Measurements from ENCODE around the gene HOXA11.

HOXA11 gene

DNA sequence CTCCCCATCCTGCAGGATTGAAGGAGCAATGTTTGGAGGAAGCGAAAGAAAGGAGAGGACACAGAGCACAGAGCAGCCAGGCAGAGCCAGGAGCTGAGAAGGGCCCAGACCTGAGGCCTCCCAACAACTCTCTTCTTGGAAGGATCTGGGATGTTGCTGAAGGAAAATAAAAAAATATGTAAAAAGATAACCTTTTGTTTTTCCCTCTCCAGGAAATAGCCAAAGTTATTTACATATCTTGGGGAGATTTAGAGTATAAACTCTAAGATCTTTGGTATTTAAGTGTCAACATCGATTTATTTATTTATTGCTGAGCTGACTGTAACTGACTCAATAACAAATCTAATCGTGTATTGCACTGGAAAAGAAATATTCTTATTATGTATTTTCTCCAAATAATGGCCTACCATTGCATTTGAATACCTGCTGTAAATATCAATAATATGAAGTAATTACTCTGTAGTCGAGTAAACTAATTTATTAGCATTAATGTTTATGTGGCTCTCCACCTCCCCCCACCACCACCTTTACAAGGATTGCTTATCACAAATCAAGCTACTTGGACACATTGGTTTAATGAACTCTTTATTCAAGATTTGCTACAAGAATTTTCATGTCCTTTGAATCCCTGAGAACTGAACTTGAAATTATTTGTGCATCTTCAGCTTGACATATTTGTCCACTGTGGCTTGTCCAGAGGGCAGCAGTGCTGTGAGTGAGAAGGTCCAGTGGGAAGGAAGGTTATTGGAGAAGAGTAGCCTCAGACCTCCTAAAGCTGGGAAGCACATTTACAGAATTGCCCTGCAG lies 1.8 kb upstream of the HOXA11 start:
- TF ChIP-seq TAF1 (IDR thresholded peaks at IDR 0.05; ENCODE audit: borderline replicate concordance, insufficient read depth, low read length), result no peak
- TF ChIP-seq, protein P1, sequence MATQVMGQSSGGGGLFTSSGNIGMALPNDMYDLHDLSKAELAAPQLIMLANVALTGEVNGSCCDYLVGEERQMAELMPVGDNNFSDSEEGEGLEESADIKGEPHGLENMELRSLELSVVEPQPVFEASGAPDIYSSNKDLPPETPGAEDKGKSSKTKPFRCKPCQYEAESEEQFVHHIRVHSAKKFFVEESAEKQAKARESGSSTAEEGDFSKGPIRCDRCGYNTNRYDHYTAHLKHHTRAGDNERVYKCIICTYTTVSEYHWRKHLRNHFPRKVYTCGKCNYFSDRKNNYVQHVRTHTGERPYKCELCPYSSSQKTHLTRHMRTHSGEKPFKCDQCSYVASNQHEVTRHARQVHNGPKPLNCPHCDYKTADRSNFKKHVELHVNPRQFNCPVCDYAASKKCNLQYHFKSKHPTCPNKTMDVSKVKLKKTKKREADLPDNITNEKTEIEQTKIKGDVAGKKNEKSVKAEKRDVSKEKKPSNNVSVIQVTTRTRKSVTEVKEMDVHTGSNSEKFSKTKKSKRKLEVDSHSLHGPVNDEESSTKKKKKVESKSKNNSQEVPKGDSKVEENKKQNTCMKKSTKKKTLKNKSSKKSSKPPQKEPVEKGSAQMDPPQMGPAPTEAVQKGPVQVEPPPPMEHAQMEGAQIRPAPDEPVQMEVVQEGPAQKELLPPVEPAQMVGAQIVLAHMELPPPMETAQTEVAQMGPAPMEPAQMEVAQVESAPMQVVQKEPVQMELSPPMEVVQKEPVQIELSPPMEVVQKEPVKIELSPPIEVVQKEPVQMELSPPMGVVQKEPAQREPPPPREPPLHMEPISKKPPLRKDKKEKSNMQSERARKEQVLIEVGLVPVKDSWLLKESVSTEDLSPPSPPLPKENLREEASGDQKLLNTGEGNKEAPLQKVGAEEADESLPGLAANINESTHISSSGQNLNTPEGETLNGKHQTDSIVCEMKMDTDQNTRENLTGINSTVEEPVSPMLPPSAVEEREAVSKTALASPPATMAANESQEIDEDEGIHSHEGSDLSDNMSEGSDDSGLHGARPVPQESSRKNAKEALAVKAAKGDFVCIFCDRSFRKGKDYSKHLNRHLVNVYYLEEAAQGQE (IDR thresholded peaks at IDR 0.05; ENCODE audit: insufficient read depth in 1 of 2, low read depth in 2 of 2, low read length in 2 of 2), result no peak
- no peak for TF ChIP-seq FOXP2 (optimal IDR thresholded peaks at IDR 0.05; ENCODE audit: borderline replicate concordance, extremely low read depth, extremely low read length, insufficient read depth)
- no peak for TF ChIP-seq SIN3A (IDR thresholded peaks at IDR 0.05; ENCODE audit: borderline replicate concordance, insufficient read depth, low read length)
- TF ChIP-seq POLR2AphosphoS5 (IDR thresholded peaks at IDR 0.05; ENCODE audit: low read depth, low read length), result no peak

DNA sequence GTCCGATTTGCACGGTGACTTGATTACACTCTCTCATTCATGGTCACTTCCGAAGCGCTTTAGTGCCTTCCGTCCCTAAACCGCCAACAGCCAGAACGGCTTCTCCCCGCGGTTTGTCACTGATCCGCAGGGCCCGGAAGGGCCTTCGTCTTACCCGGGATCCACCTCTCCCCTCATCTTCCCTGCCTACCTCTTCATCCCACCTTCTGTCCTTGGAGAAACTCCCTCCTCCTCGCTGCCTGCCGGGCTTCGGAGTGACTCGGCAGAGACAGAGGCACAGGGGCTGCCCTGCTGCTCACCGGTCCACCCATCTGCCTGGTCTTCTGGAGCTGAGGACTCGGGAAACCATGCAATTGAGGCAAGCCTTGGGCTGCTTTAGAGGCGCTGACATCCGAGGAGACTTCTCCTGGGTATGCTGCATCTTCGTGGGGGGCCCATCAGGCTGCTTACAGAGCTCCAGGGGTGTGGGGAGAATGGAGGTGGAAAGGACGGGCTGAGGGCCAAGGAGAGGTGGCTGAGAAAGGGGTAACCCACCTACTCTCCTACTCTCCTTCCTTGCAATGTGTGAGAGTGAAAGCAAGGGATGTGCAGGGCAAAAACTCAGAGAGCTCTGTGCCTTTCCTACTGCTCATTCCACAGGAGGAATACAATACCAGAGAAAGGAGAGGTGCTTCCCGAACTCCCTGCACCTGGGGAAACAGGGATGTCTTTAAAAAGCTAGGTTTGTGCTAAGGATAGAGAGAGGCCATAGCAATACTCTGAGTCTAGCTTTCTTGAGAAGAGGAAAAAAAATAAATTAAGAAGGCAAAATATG lies 1.0 kb upstream of the HOXA11 start:
- TF ChIP-seq, protein P1 (IDR thresholded peaks at IDR 0.05; ENCODE audit: insufficient read depth in 1 of 2, low read depth in 2 of 2, low read length in 2 of 2), result no peak
- TF ChIP-seq POLR2AphosphoS5 (IDR thresholded peaks at IDR 0.05; ENCODE audit: low read depth, low read length), result no peak
- no peak for TF ChIP-seq SIN3A (IDR thresholded peaks at IDR 0.05; ENCODE audit: borderline replicate concordance, insufficient read depth, low read length)
- no peak for TF ChIP-seq TAF1 (IDR thresholded peaks at IDR 0.05; ENCODE audit: borderline replicate concordance, insufficient read depth, low read length)
- no peak for TF ChIP-seq FOXP2 (optimal IDR thresholded peaks at IDR 0.05; ENCODE audit: borderline replicate concordance, extremely low read depth, extremely low read length, insufficient read depth)

DNA sequence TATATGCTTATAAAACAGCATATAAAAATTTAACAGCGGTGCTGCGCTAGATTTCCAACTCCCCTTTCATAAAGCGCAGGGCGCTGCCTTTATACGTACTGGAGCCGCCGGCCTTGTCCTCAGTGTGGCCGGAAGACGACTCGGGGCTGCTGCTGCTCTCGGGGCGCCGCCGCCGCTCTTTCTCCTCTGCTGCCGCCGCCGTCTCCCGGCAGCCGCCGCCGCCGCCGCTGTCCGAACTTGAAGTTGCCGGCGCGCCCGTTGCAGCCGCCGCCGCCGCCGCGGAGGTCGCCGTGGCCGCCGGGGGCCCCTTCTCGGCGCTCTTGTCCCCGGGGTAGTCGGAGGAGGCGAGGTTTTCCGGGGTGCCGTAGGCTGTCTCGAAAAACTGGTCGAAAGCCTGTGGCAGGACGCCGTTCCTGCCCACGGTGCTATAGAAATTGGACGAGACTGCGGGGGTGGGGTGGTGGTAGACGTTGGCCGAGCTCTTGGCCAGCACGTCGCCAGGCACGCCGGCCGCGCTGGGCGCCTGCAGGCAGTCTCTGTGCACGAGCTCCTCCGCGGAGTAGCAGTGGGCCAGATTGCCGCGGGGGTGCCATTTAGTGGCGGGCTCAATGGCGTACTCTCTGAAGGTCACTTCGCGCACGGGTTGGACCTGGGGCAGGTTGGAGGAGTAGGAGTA lies 557 bp downstream of the HOXA11 start:
- TF ChIP-seq TAF1 (IDR thresholded peaks at IDR 0.05; ENCODE audit: borderline replicate concordance, insufficient read depth, low read length) (no peak), POLR2AphosphoS5 (IDR thresholded peaks at IDR 0.05; ENCODE audit: low read depth, low read length) (no peak), FOXP2 (optimal IDR thresholded peaks at IDR 0.05; ENCODE audit: borderline replicate concordance, extremely low read depth, extremely low read length, insufficient read depth) (no peak), SIN3A (IDR thresholded peaks at IDR 0.05; ENCODE audit: borderline replicate concordance, insufficient read depth, low read length) (no peak)
- TF ChIP-seq, protein P1 (IDR thresholded peaks at IDR 0.05; ENCODE audit: insufficient read depth in 1 of 2, low read depth in 2 of 2, low read length in 2 of 2), result no peak

DNA sequence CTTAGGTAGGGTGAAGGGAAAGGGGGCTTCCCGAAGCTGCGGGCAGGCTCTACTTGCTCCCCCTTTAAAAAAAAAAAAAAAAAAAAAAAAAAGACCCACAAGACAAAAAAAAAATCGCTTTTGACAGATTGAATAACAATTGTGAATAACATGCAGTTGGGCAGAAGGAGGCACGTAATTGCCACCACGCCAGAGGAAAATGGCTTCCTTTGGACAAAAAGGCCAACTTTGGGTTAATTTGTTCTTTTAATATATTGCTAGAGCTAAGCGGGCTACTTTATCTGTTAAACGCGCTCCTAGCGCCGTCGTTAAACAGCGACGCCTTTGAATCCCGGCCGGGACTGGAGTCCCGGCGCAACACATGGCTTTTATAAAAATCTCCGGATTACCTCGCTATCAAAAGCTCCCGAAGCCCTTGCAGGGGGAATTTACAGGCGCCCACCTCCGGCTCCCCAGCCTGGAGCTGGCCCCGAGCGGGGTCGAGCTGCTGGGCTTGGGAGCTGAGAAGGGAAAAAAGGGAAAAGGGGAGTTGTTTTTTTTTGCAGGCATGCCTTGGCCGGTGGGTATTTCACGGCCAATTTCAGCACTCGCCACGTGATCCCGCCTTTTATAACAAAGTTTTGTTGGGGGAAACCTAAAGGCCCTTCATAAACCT lies 1.2 kb downstream of the HOXA11 start:
- no peak for TF ChIP-seq SIN3A (IDR thresholded peaks at IDR 0.05; ENCODE audit: borderline replicate concordance, insufficient read depth, low read length)
- TF ChIP-seq, protein P1 (IDR thresholded peaks at IDR 0.05; ENCODE audit: insufficient read depth in 1 of 2, low read depth in 2 of 2, low read length in 2 of 2), result no peak
- TF ChIP-seq TAF1 (IDR thresholded peaks at IDR 0.05; ENCODE audit: borderline replicate concordance, insufficient read depth, low read length), result no peak
- TF ChIP-seq POLR2AphosphoS5 (IDR thresholded peaks at IDR 0.05; ENCODE audit: low read depth, low read length), result no peak
- no peak for TF ChIP-seq FOXP2 (optimal IDR thresholded peaks at IDR 0.05; ENCODE audit: borderline replicate concordance, extremely low read depth, extremely low read length, insufficient read depth)

All from PFSK-1 (cell line).